Right lobe of liver (tissue), 6 donors: ENCODE data around the gene THY1. TPM values are rescaled to one million over a fixed set of nuclear protein-coding genes. Genes with fewer than 3 reads are reported as not detected.
A peak's percentile ranks its signal among the peaks of the same experiment; 100 is the strongest.
"Not testable (repeated sequence)": the region's sequence is repeated elsewhere in the genome, so short reads cannot be mapped to it uniquely, and the experiment has no call there.

Experiments
- ATAC-seq, 4 donors: fragments of 200-7000 bp; cut with Tn5 transposase; one replicate each; pipeline ENCODE4 v1.9.1; 2020; ENCODE audit warnings: mild to moderate bottlenecking in 4 of 4, moderate library complexity in 4 of 4
- DNase-seq, 3 donors: peaks; one replicate each; pipeline ENCODE4 v3.0.0-alpha.2; 2020
- H3K27ac ChIP-seq, 3 donors: fragments of 200-600 bp; one replicate each; pipeline ENCODE4 v1.8.0; 2022
- H3K27me3 ChIP-seq, 2 donors: fragments of 200-600 bp; one replicate each; pipeline ENCODE4 v1.8.0; 2022
- H3K36me3 ChIP-seq, 4 donors: fragments of 200-600 bp; sonication (generic) in 1 of 4; one replicate each; pipeline versions ENCODE4 v1.5.1 to v1.8.0; 2017 to 2022; ENCODE audit warnings: control low read depth in 1 of 4
- H3K4me1 ChIP-seq, 4 donors: fragments of 200-600 bp; sonication (generic) in 1 of 4; one replicate each; pipeline versions ENCODE4 v1.5.1 to v1.8.0; 2017 to 2022; ENCODE audit warnings: control low read depth in 1 of 4
- H3K4me3 ChIP-seq, 3 donors: fragments of 200-600 bp; one replicate each; pipeline ENCODE4 v1.8.0; 2022
- H3K9me3 ChIP-seq, 4 donors: fragments of 200-600 bp; sonication (generic) in 1 of 4; one replicate each; pipeline versions ENCODE4 v1.5.1 to v1.8.0; 2017 to 2022; ENCODE audit warnings: control low read depth in 1 of 4
- CTCF ChIP-seq, 4 donors: fragments of 200-600 bp in 3 of 4; fragments of 450-650 bp in 1 of 4; IDR thresholded peaks; one replicate each; pipeline versions ENCODE4 v1.5.1 to v1.8.0; 2016 to 2022; ENCODE audit warnings: antibody characterized with exemption in 4 of 4, mild to moderate bottlenecking in 2 of 4
- POLR2A ChIP-seq: fragments of 450-650 bp; IDR thresholded peaks from one replicate; pipeline ENCODE4 v1.6.1; 2017; ENCODE audit warnings: antibody characterized with exemption, mild to moderate bottlenecking
- WGBS: methylation state at CpG from one replicate; pipeline ENCODE4 v1.1.6; 2018; ENCODE audit warnings: low coverage, low lambda C conversion rate; ENCODE audit not compliant: insufficient coverage; ENCODE audit errors: missing lambda C conversion rate; 5-methylcytosine and 5-hydroxymethylcytosine counted together
- intact Hi-C, 2 donors: fragments of 100-400 bp; cut with DNase I; formaldehyde crosslinking; loops; one replicate each; pipeline versions ENCODE4 v1.11.2 to v1.14.1; 2022
- total RNA-seq, 6 experiments: library from RNA; depleted of rRNA in 2 of 6; stranded (reverse); fragments of >200 nt in 2 of 6; fragmentation: NEBNext Ultra II Directional in 3 of 6; extraction: Animal tissue kit (Norgen Biotek cat#: 25700) in 3 of 6; gene quantifications; one replicate each; pipeline versions ENCODE4 v1.1.0 to v1.2.4, GENCODE V29; 2016 to 2023
- donor health status: DM: no; HTN: yes; CAD: no.
- donor health status: DM: no; HTN: no; CAD: no.
- donor health status: DM: no; HTN: no; CAD: no.
- donor health status: DM: no; HTN: yes; CAD: no.
- donor health status: DM: no; HTN: yes; CAD: no.

Gene THY1
- total RNA-seq, 6 experiments from 2014 or later: 0.13 to 5.3 (median 2.1) TPM

- intact Hi-C loops: no loop called here
- H3K4me3 ChIP-seq: no peak overlapping the region
- no peaks in the 10 kb centered on the region for H3K4me1 ChIP-seq
- no peaks in the 10 kb centered on the region for H3K9me3 ChIP-seq
- no peaks in the 10 kb centered on the region for H3K27me3 ChIP-seq
- TF ChIP-seq CTCF (IDR thresholded peaks at IDR 0.05) (peak in 3 of 4 donors; percentile 14 to 24 (median 22)), POLR2A (no peak)
- peak in 1 of 4 donors; percentile 34 for ATAC-seq
- 73% methylated on average over 4 of the region's 5 CpGs for WGBS
- H3K36me3 ChIP-seq: no peaks in the 10 kb centered on the region
- no peak for DNase-seq
- no peak overlapping the region for H3K27ac ChIP-seq
Measured at GRCh38 chr11:119389611-119390254, 33.2 kb downstream of the THY1 start.

DNA sequence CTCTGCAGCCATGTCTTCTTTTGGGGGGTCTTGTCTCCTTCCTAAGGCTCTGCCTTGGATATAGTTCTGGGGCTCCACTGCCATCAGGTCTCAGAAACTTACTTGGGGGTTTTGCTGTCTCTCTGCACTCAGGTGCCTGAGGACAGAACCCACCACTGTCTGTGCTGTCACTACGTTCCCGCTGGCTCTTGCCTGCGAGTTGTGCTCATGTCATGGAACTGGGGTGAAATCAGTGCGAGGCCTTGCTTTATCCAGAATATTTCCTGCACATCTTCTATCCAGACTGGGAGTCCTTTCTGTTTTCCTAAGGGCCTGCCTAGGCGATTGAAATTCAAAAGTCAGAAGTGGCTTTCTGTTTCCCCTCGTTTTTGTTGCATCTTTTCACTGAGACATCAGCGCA, 34.9 kb downstream of the THY1 start:
- Histone ChIP-seq H3K4me1 (no peaks in the 10 kb centered on the region), H3K4me3 (no peak overlapping the region), H3K27ac (no peak overlapping the region), H3K9me3 (no peaks in the 10 kb centered on the region), H3K36me3 (no peaks in the 10 kb centered on the region), H3K27me3 (no peaks in the 10 kb centered on the region)
- ATAC-seq (no peak), DNase-seq (no peak)
- no peak for TF ChIP-seq POLR2A
- TF ChIP-seq CTCF (IDR thresholded peaks at IDR 0.05): no peak
- intact Hi-C loops: no loop called here
- WGBS: 53% methylated on average over 2 of the region's 7 CpGs

DNA sequence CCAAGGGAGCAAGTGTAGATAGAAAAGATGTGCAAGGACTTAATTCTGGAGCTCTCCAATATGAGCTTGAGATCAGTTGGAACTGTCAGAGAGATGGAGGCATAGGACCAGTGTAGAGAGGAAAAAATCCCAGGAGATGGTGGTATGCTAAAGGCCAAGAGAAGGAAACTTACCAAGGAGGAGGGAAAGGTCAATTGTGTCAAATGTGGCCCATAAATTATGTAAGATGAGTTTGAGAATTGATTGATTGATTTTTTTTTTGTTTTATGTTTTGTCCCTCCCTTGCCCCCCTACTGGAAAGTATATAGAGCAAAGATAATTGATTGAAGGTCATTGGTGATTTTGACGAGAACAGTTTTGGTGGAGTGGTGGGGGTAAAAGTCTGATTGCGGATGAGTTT, 38.6 kb downstream of the THY1 start:
- DNase-seq: no peak
- Histone ChIP-seq H3K36me3 (no peaks in the 10 kb centered on the region), H3K27ac (no peak overlapping the region), H3K9me3 (no peaks in the 10 kb centered on the region), H3K4me3 (no peak overlapping the region), H3K27me3 (no peaks in the 10 kb centered on the region), H3K4me1 (peaks cover 0 to 11% (median 0%) of the 10 kb centered on the region in 4 donors)
- WGBS: 80% methylated on average over 2 of the region's 2 CpGs
- intact Hi-C loops: no loop called here
- no peak for TF ChIP-seq CTCF (IDR thresholded peaks at IDR 0.05)
- TF ChIP-seq POLR2A: no peak
- ATAC-seq: no peak

- intact Hi-C loops, H3K27ac ChIP-seq, H3K36me3 ChIP-seq, ATAC-seq, H3K9me3 ChIP-seq, H3K4me3 ChIP-seq, H3K27me3 ChIP-seq, DNase-seq: not testable (repeated sequence)
- peaks cover 0 to 11% (median 0%) of the 10 kb centered on the region in 4 donors for H3K4me1 ChIP-seq
- WGBS: 85% methylated on average over 11 of the region's 14 CpGs
Measured at GRCh38 chr11:119382513-119382912, 40.5 kb downstream of the THY1 start.

- Histone ChIP-seq H3K27me3 (no peaks in the 10 kb centered on the region), H3K9me3 (no peaks in the 10 kb centered on the region), H3K4me3 (peak overlapping the region; percentile 32 to 53 (median 48)), H3K27ac (peak overlapping the region in 1 of 3 donors; percentile 25), H3K36me3 (no peaks in the 10 kb centered on the region), H3K4me1 (peaks cover 0 to 11% (median 0%) of the 10 kb centered on the region in 4 donors)
- 9% methylated on average over 9 of the region's 9 CpGs for WGBS
- no peak for DNase-seq
- intact Hi-C loops: no loop called here
- TF ChIP-seq CTCF (IDR thresholded peaks at IDR 0.05): no peak
- no peak for TF ChIP-seq POLR2A
- ATAC-seq: no peak
Measured at GRCh38 chr11:119382101-119382500, 40.9 kb downstream of the THY1 start.
